IPS-NIHi7 (cell line): ENCODE data around the gene PIGQ.

Experiments used
- DNase-seq: peaks from one replicate; pipeline ENCODE4 v3.0.0; 2012; ENCODE audit warnings: mixed read lengths; ENCODE audit errors: extremely low spot score

The PIGQ gene

GRCh38 chr16:534135-534534 is 35.6 kb upstream of the PIGQ start:
- DNase-seq: no peak

- DNase-seq: no peak
Observed at GRCh38 chr16:534856-535445, 34.8 kb upstream of the PIGQ start.

GRCh38 chr16:535446-536405 is 34.0 kb upstream of the PIGQ start:
- DNase-seq: no peak

- DNase-seq: no peak
Observed at GRCh38 chr16:536746-537145, 33.0 kb upstream of the PIGQ start.

GRCh38 chr16:537415-538335 is 32.1 kb upstream of the PIGQ start:
- no peak for DNase-seq

- DNase-seq: no peak
Observed at GRCh38 chr16:539901-540530, 29.8 kb upstream of the PIGQ start.

- DNase-seq: no peak
Observed at GRCh38 chr16:540645-541340, 29.0 kb upstream of the PIGQ start.

- no peak for DNase-seq
Observed at GRCh38 chr16:543301-544164, 26.2 kb upstream of the PIGQ start.

GRCh38 chr16:544517-544916 is 25.3 kb upstream of the PIGQ start:
- DNase-seq: no peak

- peak; percentile 79 for DNase-seq
Observed at GRCh38 chr16:546909-547770, 22.6 kb upstream of the PIGQ start.

GRCh38 chr16:548586-548985 is 21.2 kb upstream of the PIGQ start:
- DNase-seq: no peak

- peak; percentile 78 for DNase-seq
Observed at GRCh38 chr16:549544-550263, 20.1 kb upstream of the PIGQ start.

- no peak for DNase-seq
Observed at GRCh38 chr16:551210-551609, 18.6 kb upstream of the PIGQ start.

- DNase-seq: no peak
Observed at GRCh38 chr16:552171-552570, 17.6 kb upstream of the PIGQ start.

GRCh38 chr16:553601-554296 is 16.0 kb upstream of the PIGQ start:
- no peak for DNase-seq

- no peak for DNase-seq
Observed at GRCh38 chr16:554297-554621, 15.5 kb upstream of the PIGQ start.

- no peak for DNase-seq
Observed at GRCh38 chr16:554640-555365, 15.0 kb upstream of the PIGQ start.
